Caco-2 (cell line): Measurements from ENCODE around the gene COL4A2. TPM values are rescaled to one million over a fixed set of nuclear protein-coding genes. Genes with fewer than 3 reads are reported as not detected.

ENCODE experiments used
- BruUV-seq: library from RNA; stranded (reverse); fragments of 400-500 nt; replicated peaks from 2 replicates; lab custom pipeline; 2021; lab: Mats Ljungman, UMichigan
- CTCF ChIA-PET: fragments of 300-600 bp; sonication (Branson Sonifier 250); formaldehyde crosslinking; loops from one replicate; lab custom pipeline; 2022; ENCODE audit warnings: antibody characterized with exemption; lab: Charles Lee
- POLR2A ChIA-PET: fragments of 300-600 bp; sonication (Branson Sonifier 250); formaldehyde crosslinking; loops from one replicate; lab custom pipeline; 2022; ENCODE audit warnings: antibody characterized with exemption; lab: Charles Lee
- DNase-seq, 2 experiments: peaks; one replicate each; pipeline versions ENCODE4 v3.0.0 to v3.0.0-alpha.2; 2020 to 2022
- H3K27me3 ChIP-seq: replicated peaks from 2 replicates; pipeline ENCODE4 v1.6.0; 2011; ENCODE audit warnings: low read length; ENCODE audit not compliant: control insufficient read depth, insufficient read depth
- H3K36me3 ChIP-seq: 2 replicates; pipeline ENCODE4 v1.5.1; 2011; ENCODE audit warnings: low read length; ENCODE audit not compliant: control insufficient read depth, insufficient read depth
- H3K4me1 ChIP-seq: fragments of 250-450 bp; sonication (Bioruptor Pico); 2 replicates; pipeline ENCODE4 v1.5.1; 2020; ENCODE audit warnings: mild to moderate bottlenecking
- H3K4me3 ChIP-seq: 2 replicates; pipeline ENCODE4 v1.5.1; 2011; ENCODE audit warnings: low read depth, mild to moderate bottlenecking, control low read depth, low read length
- H3K9me3 ChIP-seq: fragments of 250-450 bp; sonication (Bioruptor Pico); 2 replicates; pipeline ENCODE4 v1.5.1; 2020; ENCODE audit warnings: mild to moderate bottlenecking, moderate library complexity
- H3K27ac Mint-ChIP-seq: one replicate; pipeline ENCODE4 v1.8.0; 2022; ENCODE audit warnings: mixed read lengths; ENCODE audit not compliant: unreplicated experiment
- H3K27me3 Mint-ChIP-seq: one replicate; pipeline ENCODE4 v1.8.0; 2022; ENCODE audit warnings: mixed read lengths; ENCODE audit not compliant: insufficient read depth, unreplicated experiment
- H3K36me3 Mint-ChIP-seq: one replicate; pipeline ENCODE4 v1.8.0; 2022; ENCODE audit warnings: mild to moderate bottlenecking, mixed read lengths; ENCODE audit not compliant: insufficient read depth, unreplicated experiment
- H3K4me1 Mint-ChIP-seq: one replicate; pipeline ENCODE4 v1.8.0; 2022; ENCODE audit warnings: low read depth, mixed read lengths; ENCODE audit not compliant: unreplicated experiment
- H3K4me3 Mint-ChIP-seq: one replicate; pipeline ENCODE4 v1.8.0; 2022; ENCODE audit warnings: mild to moderate bottlenecking, moderate library complexity, mixed read lengths; ENCODE audit not compliant: unreplicated experiment
- H3K9me3 Mint-ChIP-seq: one replicate; pipeline ENCODE4 v1.8.0; 2022; ENCODE audit warnings: mixed read lengths; ENCODE audit not compliant: unreplicated experiment
- intact Hi-C: fragments of 100-400 bp; cut with micrococcal nuclease; formaldehyde crosslinking; loops from one replicate; pipeline ENCODE4 v1.10.0; 2022; ENCODE audit not compliant: unreplicated experiment
- total RNA-seq: library from RNA; stranded (reverse); gene quantifications from 2 replicates; pipeline ENCODE4 v1.2.3, GENCODE V29; 2022
- TF ChIP-seq, protein P1 (sequence below), 2 experiments: fragments of 200-600 bp in 1 of 2; IDR thresholded peaks; 1 replicate in 1 of 2; 2 replicates in 1 of 2; pipeline versions ENCODE4 v1.5.1 to v1.8.0; 2011 to 2022; ENCODE audit warnings: antibody characterized with exemption in 1 of 2, control low read depth in 1 of 2, inconsistent platforms in 1 of 2, low read depth in 1 of 2, low read length in 1 of 2, mild to moderate bottlenecking in 1 of 2, moderate library complexity in 1 of 2; ENCODE audit not compliant: insufficient read depth in 1 of 2, severe bottlenecking in 1 of 2, unreplicated experiment in 1 of 2

Gene COL4A2
- total RNA-seq, 1 experiment from 2014 or later = 19.2 TPM

DNA sequence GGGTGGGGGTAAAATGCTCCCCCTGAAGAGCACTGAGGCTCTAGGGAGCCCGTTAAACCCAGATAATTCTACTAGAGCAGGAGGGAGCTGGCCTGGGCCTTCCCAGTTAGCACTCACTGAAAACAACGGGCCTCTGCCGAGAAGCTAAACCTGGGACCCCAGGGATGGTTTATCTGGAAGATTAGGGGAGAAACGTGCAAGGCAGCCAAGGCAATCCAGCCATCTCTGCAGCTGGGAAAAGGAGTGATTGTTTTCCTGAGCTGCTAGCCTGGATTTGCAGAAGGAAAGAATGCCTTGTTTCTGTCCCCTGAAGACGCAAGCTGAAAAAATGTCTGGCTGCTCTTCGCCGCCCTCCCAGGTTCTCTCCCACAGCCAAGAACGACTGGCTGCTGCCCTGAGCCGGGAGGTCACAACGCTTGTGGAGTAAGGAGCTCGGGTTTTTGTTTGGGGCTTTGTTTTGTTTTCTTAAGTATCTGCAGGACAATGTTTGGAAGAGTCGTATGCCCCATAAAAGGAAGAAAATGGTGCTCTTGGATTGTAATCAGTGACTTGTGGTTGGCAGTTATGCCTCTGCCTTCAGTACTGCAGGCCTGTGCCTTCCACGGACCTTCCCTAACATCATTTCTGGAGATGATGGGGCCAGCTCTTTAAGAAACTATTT is 31.5 kb downstream of the COL4A2 start:
- TF ChIP-seq, protein P1, sequence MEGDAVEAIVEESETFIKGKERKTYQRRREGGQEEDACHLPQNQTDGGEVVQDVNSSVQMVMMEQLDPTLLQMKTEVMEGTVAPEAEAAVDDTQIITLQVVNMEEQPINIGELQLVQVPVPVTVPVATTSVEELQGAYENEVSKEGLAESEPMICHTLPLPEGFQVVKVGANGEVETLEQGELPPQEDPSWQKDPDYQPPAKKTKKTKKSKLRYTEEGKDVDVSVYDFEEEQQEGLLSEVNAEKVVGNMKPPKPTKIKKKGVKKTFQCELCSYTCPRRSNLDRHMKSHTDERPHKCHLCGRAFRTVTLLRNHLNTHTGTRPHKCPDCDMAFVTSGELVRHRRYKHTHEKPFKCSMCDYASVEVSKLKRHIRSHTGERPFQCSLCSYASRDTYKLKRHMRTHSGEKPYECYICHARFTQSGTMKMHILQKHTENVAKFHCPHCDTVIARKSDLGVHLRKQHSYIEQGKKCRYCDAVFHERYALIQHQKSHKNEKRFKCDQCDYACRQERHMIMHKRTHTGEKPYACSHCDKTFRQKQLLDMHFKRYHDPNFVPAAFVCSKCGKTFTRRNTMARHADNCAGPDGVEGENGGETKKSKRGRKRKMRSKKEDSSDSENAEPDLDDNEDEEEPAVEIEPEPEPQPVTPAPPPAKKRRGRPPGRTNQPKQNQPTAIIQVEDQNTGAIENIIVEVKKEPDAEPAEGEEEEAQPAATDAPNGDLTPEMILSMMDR (IDR thresholded peaks at IDR 0.05; ENCODE audit: insufficient read depth in 1 of 2, low read depth in 1 of 2, low read length in 1 of 2, severe bottlenecking in 1 of 2, unreplicated experiment in 1 of 2) = no peak
- CTCF ChIA-PET = no interaction called here
- H3K27me3 Mint-ChIP-seq = no peaks in the 10 kb centered on the region
- no peaks in the 10 kb centered on the region for H3K36me3 Mint-ChIP-seq
- Histone ChIP-seq H3K27me3 (no peaks in the 10 kb centered on the region), H3K36me3 (no peaks in the 10 kb centered on the region), H3K4me3 (no peak overlapping the region), H3K9me3 (no peaks in the 10 kb centered on the region), H3K4me1 (no peaks in the 10 kb centered on the region)
- DNase-seq = no peak
- H3K27ac Mint-ChIP-seq = no peak overlapping the region
- no peak overlapping the region for H3K4me3 Mint-ChIP-seq
- no TSS peak for BruUV-seq
- no peaks in the 10 kb centered on the region for H3K9me3 Mint-ChIP-seq
- intact Hi-C loops = no loop called here
- no peaks in the 10 kb centered on the region for H3K4me1 Mint-ChIP-seq
- POLR2A ChIA-PET = no interaction called here

DNA sequence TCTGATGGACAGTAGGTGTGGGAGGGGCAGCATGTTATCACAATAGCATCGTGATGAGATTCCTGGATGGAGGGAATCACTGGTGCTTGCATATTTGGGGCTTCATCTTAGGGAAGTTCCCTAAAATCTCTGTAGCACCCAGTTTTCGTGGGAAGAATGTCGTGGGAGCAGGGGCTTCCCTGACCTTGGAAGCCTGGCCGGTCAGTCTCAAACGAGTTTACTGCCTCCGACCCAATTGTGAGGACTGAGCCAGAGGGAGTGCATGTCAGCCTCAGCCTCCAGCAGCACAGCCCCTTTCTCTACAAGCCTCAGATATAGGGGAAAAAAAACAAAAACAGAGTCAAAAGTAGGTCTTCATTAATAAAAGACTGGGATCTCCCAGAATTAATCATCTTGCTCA is 32.2 kb downstream of the COL4A2 start:
- Mint-ChIP-seq H3K27ac (no peak overlapping the region), H3K27me3 (no peaks in the 10 kb centered on the region), H3K9me3 (no peaks in the 10 kb centered on the region), H3K4me1 (no peaks in the 10 kb centered on the region), H3K36me3 (no peaks in the 10 kb centered on the region), H3K4me3 (no peak overlapping the region)
- ChIA-PET CTCF (no interaction called here), POLR2A (no interaction called here)
- DNase-seq = no peak
- BruUV-seq = no TSS peak
- Histone ChIP-seq H3K4me3 (no peak overlapping the region), H3K27me3 (no peaks in the 10 kb centered on the region), H3K4me1 (no peaks in the 10 kb centered on the region), H3K9me3 (no peaks in the 10 kb centered on the region), H3K36me3 (no peaks in the 10 kb centered on the region)
- TF ChIP-seq, protein P1 (IDR thresholded peaks at IDR 0.05; ENCODE audit: insufficient read depth in 1 of 2, low read depth in 1 of 2, low read length in 1 of 2, severe bottlenecking in 1 of 2, unreplicated experiment in 1 of 2) = no peak
- intact Hi-C loops = no loop called here

DNA sequence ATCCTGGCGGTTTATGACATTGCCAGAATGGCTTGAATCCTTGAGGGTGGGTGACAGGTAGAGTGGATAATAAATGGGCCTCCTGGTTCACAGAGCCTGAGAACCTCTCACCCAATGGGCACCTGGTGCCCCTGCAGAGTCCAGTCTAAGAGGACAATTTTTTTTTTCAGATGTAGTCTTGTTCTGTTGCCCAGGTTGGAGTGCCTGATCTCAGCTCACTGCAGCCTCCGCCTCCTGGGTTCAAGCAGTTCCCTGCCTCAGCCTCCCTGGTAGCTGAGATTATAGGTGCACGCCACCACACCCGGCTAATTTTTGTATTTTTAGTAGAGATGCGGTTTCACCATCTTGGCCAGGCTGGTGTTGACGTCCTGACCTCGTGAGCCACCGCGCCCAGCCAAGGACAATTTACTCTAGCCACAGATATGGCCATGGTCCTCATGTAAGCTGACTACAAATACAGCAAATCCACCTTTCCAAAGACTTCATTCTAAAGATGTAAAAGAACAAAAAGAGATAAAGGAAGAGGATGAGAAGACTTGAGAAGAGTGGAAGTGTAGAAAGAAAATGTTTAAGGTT is 33.0 kb downstream of the COL4A2 start:
- intact Hi-C loops = no loop called here
- Histone ChIP-seq H3K4me1 (no peaks in the 10 kb centered on the region), H3K9me3 (no peaks in the 10 kb centered on the region), H3K36me3 (no peaks in the 10 kb centered on the region), H3K27me3 (no peaks in the 10 kb centered on the region), H3K4me3 (no peak overlapping the region)
- CTCF ChIA-PET = interaction anchor here (1.0 kb wide), 1 partner anchor 116 kb away, joined by 3 read pairs; no protein-coding TSS in a partner anchor
- TF ChIP-seq, protein P1 (IDR thresholded peaks at IDR 0.05; ENCODE audit: insufficient read depth in 1 of 2, low read depth in 1 of 2, low read length in 1 of 2, severe bottlenecking in 1 of 2, unreplicated experiment in 1 of 2) = no peak
- no peak overlapping the region for H3K4me3 Mint-ChIP-seq
- POLR2A ChIA-PET = no interaction called here
- H3K9me3 Mint-ChIP-seq = no peaks in the 10 kb centered on the region
- H3K4me1 Mint-ChIP-seq = no peaks in the 10 kb centered on the region
- no peaks in the 10 kb centered on the region for H3K27me3 Mint-ChIP-seq
- no peaks in the 10 kb centered on the region for H3K36me3 Mint-ChIP-seq
- no peak for DNase-seq
- H3K27ac Mint-ChIP-seq = no peak overlapping the region
- no TSS peak for BruUV-seq
